IMR-90 (cell line): ENCODE measurements around the gene LBH. TPM values are rescaled to one million over a fixed set of nuclear protein-coding genes. Genes with fewer than 3 reads are reported as not detected.

Experiments used
- ATAC-seq: fragments of 200-7000 bp; cut with Tn5 transposase; 2 replicates; pipeline ENCODE4 v1.9.1; 2020; ENCODE audit warnings: low read depth, mild to moderate bottlenecking, moderate library complexity
- BruUV-seq: library from RNA; stranded (reverse); fragments of 400-500 nt; replicated peaks from 2 replicates; lab custom pipeline; 2021; lab: Mats Ljungman, UMichigan
- CTCF ChIA-PET: fragments of 300-600 bp; formaldehyde crosslinking; extraction: SDS; loops from one replicate; lab custom pipeline; 2021; ENCODE audit warnings: antibody characterized with exemption; lab: Yijun Ruan, JAX
- POLR2A ChIA-PET: fragments of 300-600 bp; sonication (Branson Sonifier 250); formaldehyde crosslinking; loops from one replicate; lab custom pipeline; 2022; ENCODE audit warnings: antibody characterized with exemption; ENCODE audit not compliant: unreplicated experiment; lab: Charles Lee
- DNase-seq: peaks from one replicate; pipeline ENCODE4 v3.0.0; 2013
- H2AFZ ChIP-seq: replicated peaks from 2 replicates; pipeline ENCODE3; 2013; ENCODE audit warnings: low read length, mild to moderate bottlenecking; ENCODE audit not compliant: poor library complexity
- H2AK5ac ChIP-seq: 2 replicates; pipeline ENCODE4 v1.6.1; 2013; ENCODE audit warnings: low read depth, low read length, inconsistent platforms
- H2AK9ac ChIP-seq: replicated peaks from 2 replicates; pipeline ENCODE3; 2013; ENCODE audit warnings: mild to moderate bottlenecking, low read depth, low read length, moderate library complexity; ENCODE audit not compliant: poor library complexity
- H2BK120ac ChIP-seq: 2 replicates; pipeline ENCODE4 v1.6.1; 2013; ENCODE audit warnings: low read depth, low read length, inconsistent platforms
- H2BK15ac ChIP-seq: 3 replicates; pipeline ENCODE4 v1.6.1; 2013; ENCODE audit warnings: low read depth, low read length, inconsistent platforms
- H2BK20ac ChIP-seq: 2 replicates; pipeline ENCODE4 v1.6.1; 2013; ENCODE audit warnings: low read depth, mild to moderate bottlenecking, inconsistent platforms, low read length, moderate library complexity
- H2BK5ac ChIP-seq: 2 replicates; pipeline ENCODE4 v1.6.1; 2013; ENCODE audit warnings: mild to moderate bottlenecking, low read depth, low read length, inconsistent platforms; ENCODE audit not compliant: poor library complexity, severe bottlenecking
- H3K14ac ChIP-seq: replicated peaks from 2 replicates; pipeline ENCODE4 v1.6.1; 2013; ENCODE audit warnings: low read depth, low read length, inconsistent platforms
- H3K18ac ChIP-seq: 2 replicates; pipeline ENCODE4 v1.6.1; 2013; ENCODE audit warnings: low read depth, low read length, control low read depth
- H3K23ac ChIP-seq: 2 replicates; pipeline ENCODE4 v1.6.1; 2013; ENCODE audit warnings: low read depth, low read length, inconsistent platforms
- H3K27ac ChIP-seq: 2 replicates; pipeline ENCODE4 v1.5.1; 2013; ENCODE audit warnings: mild to moderate bottlenecking, control low read depth, low read length; ENCODE audit not compliant: insufficient read depth
- H3K27me3 ChIP-seq: 2 replicates; pipeline ENCODE4 v1.6.1; 2013; ENCODE audit warnings: low read length; ENCODE audit not compliant: control insufficient read depth, insufficient read depth
- H3K36me3 ChIP-seq: 2 replicates; pipeline ENCODE4 v1.6.1; 2013; ENCODE audit warnings: low read length, mixed read lengths; ENCODE audit not compliant: control insufficient read depth, insufficient read depth
- H3K4ac ChIP-seq: 2 replicates; pipeline ENCODE4 v1.6.1; 2013; ENCODE audit warnings: low read depth, low read length, inconsistent platforms
- H3K4me1 ChIP-seq: 2 replicates; pipeline ENCODE4 v1.6.1; 2013; ENCODE audit warnings: low read length, mixed read lengths; ENCODE audit not compliant: control insufficient read depth, insufficient read depth
- H3K4me2 ChIP-seq: 2 replicates; pipeline ENCODE4 v1.6.1; 2013; ENCODE audit warnings: low read depth, mild to moderate bottlenecking, control low read depth, low read length, moderate library complexity
- H3K4me3 ChIP-seq: 2 replicates; pipeline ENCODE4 v1.5.1; 2013; ENCODE audit warnings: low read depth, mild to moderate bottlenecking, control low read depth, low read length, moderate library complexity; ENCODE audit not compliant: insufficient read depth
- H3K56ac ChIP-seq: 2 replicates; pipeline ENCODE4 v1.6.1; 2013; ENCODE audit warnings: low read length, inconsistent platforms; ENCODE audit not compliant: insufficient read depth; ENCODE audit errors: extremely low read depth
- H3K79me1 ChIP-seq, 2 experiments: 2 replicates each; pipeline ENCODE4 v1.6.1; 2013; ENCODE audit warnings: low read length in 2 of 2, inconsistent platforms in 1 of 2, low read depth in 1 of 2
- H3K9ac ChIP-seq: 2 replicates; pipeline ENCODE4 v1.6.1; 2013; ENCODE audit warnings: low read depth, low read length, control low read depth
- H3K9me1 ChIP-seq: 2 replicates; pipeline ENCODE4 v1.6.1; 2013; ENCODE audit warnings: low read length, inconsistent platforms; ENCODE audit not compliant: insufficient read depth
- H3K9me3 ChIP-seq: 2 replicates; pipeline ENCODE4 v1.6.1; 2013; ENCODE audit warnings: low read length; ENCODE audit not compliant: control insufficient read depth, insufficient read depth
- H4K20me1 ChIP-seq: 2 replicates; pipeline ENCODE4 v1.6.1; 2013; ENCODE audit warnings: low read length, inconsistent platforms; ENCODE audit not compliant: insufficient read depth
- H4K5ac ChIP-seq: 2 replicates; pipeline ENCODE4 v1.6.1; 2013; ENCODE audit warnings: mild to moderate bottlenecking, low read depth, low read length, control low read depth
- H4K8ac ChIP-seq, 2 experiments: 2 replicates each; pipeline ENCODE4 v1.6.1; 2013; ENCODE audit warnings: low read depth in 2 of 2, low read length in 2 of 2, control low read depth in 1 of 2, inconsistent platforms in 1 of 2
- H4K91ac ChIP-seq: 2 replicates; pipeline ENCODE4 v1.6.1; 2013; ENCODE audit warnings: low read depth, low read length, inconsistent platforms; ENCODE audit not compliant: insufficient read depth
- BHLHE40 ChIP-seq: fragments of 150-350 bp; IDR thresholded peaks from 2 replicates; pipeline ENCODE4 v1.6.1; 2016; ENCODE audit warnings: mild to moderate bottlenecking, low read depth, low read length
- CEBPB ChIP-seq: IDR thresholded peaks from 2 replicates; pipeline ENCODE4 v1.6.1; 2012; ENCODE audit warnings: low read depth, low read length, improper control_type of control experiment
- CHD1 ChIP-seq: IDR thresholded peaks from 2 replicates; pipeline ENCODE4 v1.6.1; 2012; ENCODE audit warnings: low read depth, low read length, improper control_type of control experiment
- CTCF ChIP-seq: conservative IDR thresholded peaks from 2 replicates; pipeline ENCODE4 v1.5.1; 2012; ENCODE audit warnings: mild to moderate bottlenecking, low read depth, low read length, improper control_type of control experiment
- ELK1 ChIP-seq: fragments of 150-350 bp; IDR thresholded peaks from 2 replicates; pipeline ENCODE4 v1.6.1; 2016; ENCODE audit warnings: low read depth, mild to moderate bottlenecking, low read length, moderate library complexity, borderline replicate concordance
- FOS ChIP-seq: fragments of 150-350 bp; IDR thresholded peaks from 2 replicates; pipeline ENCODE4 v1.6.1; 2016; ENCODE audit warnings: low read depth, low read length
- MAFK ChIP-seq: IDR thresholded peaks from 2 replicates; pipeline ENCODE4 v1.6.1; 2012; ENCODE audit warnings: low read depth, low read length, improper control_type of control experiment
- MAZ ChIP-seq: IDR thresholded peaks from 2 replicates; pipeline ENCODE4 v1.6.1; 2012; ENCODE audit warnings: low read depth, mild to moderate bottlenecking, low read length, improper control_type of control experiment, moderate library complexity, borderline replicate concordance
- MXI1 ChIP-seq: IDR thresholded peaks from 2 replicates; pipeline ENCODE4 v1.6.1; 2012; ENCODE audit warnings: low read depth, mild to moderate bottlenecking, low read length, moderate library complexity, borderline replicate concordance
- NFE2L2 ChIP-seq: fragments of 150-350 bp; IDR thresholded peaks from 2 replicates; pipeline ENCODE4 v1.6.1; 2016; ENCODE audit warnings: low read depth, mild to moderate bottlenecking, low read length
- POLR2A ChIP-seq: IDR thresholded peaks from 2 replicates; pipeline ENCODE4 v1.6.1; 2012; ENCODE audit warnings: mild to moderate bottlenecking, low read depth, low read length
- RAD21 ChIP-seq: IDR thresholded peaks from 2 replicates; pipeline ENCODE4 v1.6.1; 2012; ENCODE audit warnings: low read length, improper control_type of control experiment
- RCOR1 ChIP-seq: IDR thresholded peaks from 2 replicates; pipeline ENCODE4 v1.6.1; 2012; ENCODE audit warnings: mild to moderate bottlenecking, low read length, improper control_type of control experiment; ENCODE audit not compliant: insufficient replicate concordance
- RFX5 ChIP-seq: IDR thresholded peaks from 2 replicates; pipeline ENCODE4 v1.8.0; 2012; ENCODE audit warnings: low read depth, mild to moderate bottlenecking, low read length, moderate library complexity
- SMC3 ChIP-seq: fragments of 150-350 bp; IDR thresholded peaks from 2 replicates; pipeline ENCODE4 v1.6.1; 2016; ENCODE audit warnings: low read depth, mild to moderate bottlenecking, antibody characterized with exemption, low read length, moderate library complexity
- USF2 ChIP-seq: fragments of 150-350 bp; IDR thresholded peaks from 2 replicates; pipeline ENCODE4 v1.6.1; 2017; ENCODE audit warnings: mild to moderate bottlenecking, antibody characterized with exemption, low read length, low read depth
- WGBS, 2 experiments: methylation state at CpG; one replicate each; pipeline versions ENCODE4 v1.1.5 to v1.1.7; 2013; ENCODE audit warnings: missing lambda C conversion rate in 2 of 2; ENCODE audit not compliant: insufficient read length in 1 of 2; ENCODE audit errors: extremely low coverage in 2 of 2; 5-methylcytosine and 5-hydroxymethylcytosine counted together
- dilution Hi-C: fragments of 300-500 bp; cut with HindIII; formaldehyde crosslinking; loops from one replicate; pipeline ENCODE4 v1.14.3; 2018; ENCODE audit warnings: low sequenced_read_pairs; ENCODE audit not compliant: unreplicated experiment
- in situ Hi-C: fragments of 300-500 bp; cut with MboI; formaldehyde crosslinking; loops from 3 replicates; pipeline ENCODE4 v1.14.3; 2019; ENCODE audit warnings: low sequenced_read_pairs, inconsistent platforms, mixed read lengths
- intact Hi-C: fragments of 100-400 bp; cut with micrococcal nuclease; formaldehyde crosslinking; loops from 2 replicates; pipeline ENCODE4 v1.10.0; 2022
- polyA plus RNA-seq, 3 experiments: library from polyadenylated mRNA; depleted of rRNA; stranded (reverse); fragments of >200 nt; gene quantifications; 2 replicates each; pipeline ENCODE4 v1.2.3, GENCODE V29; 2012; ENCODE audit warnings: low replicate concordance in 1 of 3
- total RNA-seq: library from RNA; depleted of rRNA; stranded (reverse); fragments of >200 nt; gene quantifications from 2 replicates; pipeline ENCODE4 v1.2.3, GENCODE V29; 2012

The LBH gene
- total and polyA plus RNA-seq, 2 of the 4 experiments (the other 2 are of a cell fraction): 158 to 202 TPM

GRCh38 chr2:30260941-30261340 is 29.6 kb downstream of the LBH start:
- WGBS, 2 experiments: no CpG with 5 or more reads among the region's 2 CpGs
- H2BK5ac ChIP-seq: peak overlapping the region; percentile 81
- H3K14ac ChIP-seq: no peak overlapping the region
- no peak overlapping the region for H2BK20ac ChIP-seq
- H3K4me1 ChIP-seq: peaks cover 15% of the 10 kb centered on the region
- H3K27ac ChIP-seq: peak overlapping the region; percentile 77; the same call in 1 of the 2 replicates
- no peak overlapping the region for H3K23ac ChIP-seq
- ATAC-seq: no peak; the same call in 1 of the 2 replicates
- no peak overlapping the region for H2AK9ac ChIP-seq
- no peak overlapping the region for H3K4ac ChIP-seq
- H3K4me2 ChIP-seq: no peak overlapping the region
- peaks cover 9% of the 10 kb centered on the region for H3K9me3 ChIP-seq
- no peak overlapping the region for H2BK15ac ChIP-seq
- no peak overlapping the region for H4K5ac ChIP-seq
- no peak overlapping the region for H3K56ac ChIP-seq
- no peak overlapping the region for H4K91ac ChIP-seq
- H3K9me1 ChIP-seq: peaks cover 18% of the 10 kb centered on the region
- no peak overlapping the region for H2BK120ac ChIP-seq
- no peak for TF ChIP-seq CHD1
- TF ChIP-seq MXI1: no peak
- TF ChIP-seq USF2: no peak
- TF ChIP-seq RCOR1: no peak
- TF ChIP-seq RAD21: no peak
- no peak for TF ChIP-seq SMC3
- no peak for TF ChIP-seq NFE2L2
- no peak for TF ChIP-seq ELK1
- no peak for TF ChIP-seq CTCF
- TF ChIP-seq CEBPB: no peak
- TF ChIP-seq MAFK: no peak
- TF ChIP-seq RFX5: no peak
- TF ChIP-seq MAZ: no peak
- no peak for TF ChIP-seq FOS
- TF ChIP-seq POLR2A: no peak
- no peak for TF ChIP-seq BHLHE40
- intact Hi-C loops: no loop called here
- BruUV-seq: no TSS peak
- dilution Hi-C loops: no loop called here
- H3K27me3 ChIP-seq: no peaks in the 10 kb centered on the region
- POLR2A ChIA-PET: no interaction called here
- H3K9ac ChIP-seq: peak overlapping the region; percentile 14; the same call in 1 of the 2 replicates
- no peak for DNase-seq
- peaks cover 42% of the 10 kb centered on the region for H4K20me1 ChIP-seq
- H4K8ac ChIP-seq: peak overlapping the region; percentile 16 to 89; a peak in 2 of 4 replicates
- no peak overlapping the region for H2AFZ ChIP-seq
- H3K36me3 ChIP-seq: peaks cover 47% of the 10 kb centered on the region
- H3K79me1 ChIP-seq: peaks cover 29 to 40% of the 10 kb centered on the region in 2 experiments
- in situ Hi-C loops: no loop called here
- H3K4me3 ChIP-seq: no peak overlapping the region
- H2AK5ac ChIP-seq: no peak overlapping the region
- CTCF ChIA-PET: no interaction called here
- peak overlapping the region; percentile 26; the same call in 1 of the 2 replicates for H3K18ac ChIP-seq
